Thyroid gland (tissue), 4 donors: ENCODE data around the gene EXOC3. TPM values are rescaled to one million over a fixed set of nuclear protein-coding genes. Genes with fewer than 3 reads are reported as not detected.
A peak's percentile ranks its signal among the peaks of the same experiment; 100 is the strongest.
"Not testable (repeated sequence)": the region's sequence is repeated elsewhere in the genome, so short reads cannot be mapped to it uniquely, and the experiment has no call there.

Experiments used
- DNase-seq, 2 donors: peaks; one replicate each; pipeline ENCODE4 v3.0.0-alpha.2; 2019
- H3K27ac ChIP-seq, 3 donors: fragments of 200-600 bp; sonication (generic); 1 replicate in 2 of 3; 2 replicates in 1 of 3; pipeline ENCODE4 v1.5.1; 2016 to 2019; ENCODE audit warnings: mild to moderate bottlenecking in 1 of 3, moderate library complexity in 1 of 3
- H3K27me3 ChIP-seq: fragments of 200-600 bp; sonication (generic); one replicate; pipeline ENCODE4 v1.5.1; 2019
- H3K36me3 ChIP-seq, 2 donors: fragments of 200-600 bp; sonication (generic); one replicate each; pipeline ENCODE4 v1.5.1; 2016 to 2019
- H3K4me1 ChIP-seq, 2 donors: fragments of 200-600 bp; sonication (generic); one replicate each; pipeline ENCODE4 v1.5.1; 2017 to 2019
- H3K4me3 ChIP-seq, 3 donors: fragments of 200-600 bp; sonication (generic); replicated peaks in 1 of 3; 1 replicate in 2 of 3; 2 replicates in 1 of 3; pipeline ENCODE4 v1.5.1; 2016; ENCODE audit warnings: mild to moderate bottlenecking in 1 of 3
- H3K9me3 ChIP-seq: fragments of 200-600 bp; sonication (generic); one replicate; pipeline ENCODE4 v1.5.1; 2017
- POLR2A ChIP-seq, 2 donors: fragments of 450-650 bp; IDR thresholded peaks; one replicate each; pipeline ENCODE4 v1.6.1; 2017; ENCODE audit warnings: antibody characterized with exemption in 2 of 2, mild to moderate bottlenecking in 2 of 2, moderate library complexity in 1 of 2
- WGBS, 2 donors: methylation state at CpG; one replicate each; pipeline ENCODE4 v1.1.5; 2017; 5-methylcytosine and 5-hydroxymethylcytosine counted together
- intact Hi-C: fragments of 100-400 bp; cut with DNase I; formaldehyde crosslinking; loops from one replicate; pipeline ENCODE4 v1.15.1; 2023
- total RNA-seq, 4 donors: library from RNA; depleted of rRNA; stranded (reverse); fragments of >200 nt; gene quantifications; one replicate each; pipeline ENCODE4 v1.2.3, GENCODE V29; 2016
- TF ChIP-seq, protein P1 (sequence below), 6 experiments: fragments of 200-600 bp in 3 of 6; fragments of 450-650 bp in 3 of 6; sonication (generic) in 3 of 6; IDR thresholded peaks; one replicate each; pipeline ENCODE4 v1.5.1; 2016 to 2019; ENCODE audit warnings: antibody characterized with exemption in 6 of 6, mild to moderate bottlenecking in 2 of 6, inconsistent platforms in 1 of 6, moderate library complexity in 1 of 6

EXOC3 gene
- total RNA-seq, 4 donors from 2014 or later, result 39.7 to 49.6 (median 45.0) TPM

DNA sequence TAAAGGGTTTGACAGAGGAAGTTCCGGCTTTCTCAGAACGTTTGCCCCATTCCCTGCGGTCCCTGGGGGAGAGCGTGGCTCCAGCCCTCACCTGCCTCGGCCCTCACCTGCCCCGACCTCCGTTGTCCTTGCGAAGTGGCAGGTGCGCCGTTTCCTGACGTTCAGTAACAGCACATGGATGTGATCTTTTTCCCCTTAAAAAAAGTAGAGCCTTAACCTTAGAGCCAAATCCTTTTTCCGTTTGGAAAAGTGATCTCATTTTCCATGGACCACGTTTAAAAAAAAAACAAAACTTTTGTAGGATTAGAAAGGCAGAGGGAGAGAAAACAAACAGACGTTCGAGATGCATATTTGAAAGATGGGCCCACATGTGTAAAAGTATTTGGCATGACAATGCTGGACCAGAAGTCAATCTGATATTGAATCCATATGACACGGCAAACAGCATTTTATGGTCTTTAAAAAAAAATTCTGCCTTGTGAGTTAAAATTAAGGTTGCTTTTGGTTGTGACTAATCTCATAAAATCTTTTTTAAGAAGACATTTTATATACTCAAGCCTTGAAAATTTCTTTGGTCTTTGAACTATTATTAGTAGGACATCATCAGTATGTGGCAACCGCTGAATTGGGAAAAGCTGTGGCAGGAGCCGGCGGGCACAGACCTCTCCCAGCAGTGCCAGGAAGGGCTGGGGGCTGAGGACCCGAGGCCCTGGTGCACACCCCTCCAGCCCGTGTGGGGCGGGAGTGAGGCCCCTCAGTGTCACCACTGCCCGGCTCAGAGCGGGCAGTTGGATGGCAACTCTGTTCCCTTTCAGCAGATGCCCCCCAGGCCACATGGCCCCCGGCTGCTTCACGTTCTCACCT, 42.5 kb upstream of the EXOC3 start:
- no peaks in the 10 kb centered on the region for H3K36me3 ChIP-seq
- no peak for DNase-seq
- TF ChIP-seq POLR2A (IDR thresholded peaks at IDR 0.05), result no peak
- TF ChIP-seq, protein P1, sequence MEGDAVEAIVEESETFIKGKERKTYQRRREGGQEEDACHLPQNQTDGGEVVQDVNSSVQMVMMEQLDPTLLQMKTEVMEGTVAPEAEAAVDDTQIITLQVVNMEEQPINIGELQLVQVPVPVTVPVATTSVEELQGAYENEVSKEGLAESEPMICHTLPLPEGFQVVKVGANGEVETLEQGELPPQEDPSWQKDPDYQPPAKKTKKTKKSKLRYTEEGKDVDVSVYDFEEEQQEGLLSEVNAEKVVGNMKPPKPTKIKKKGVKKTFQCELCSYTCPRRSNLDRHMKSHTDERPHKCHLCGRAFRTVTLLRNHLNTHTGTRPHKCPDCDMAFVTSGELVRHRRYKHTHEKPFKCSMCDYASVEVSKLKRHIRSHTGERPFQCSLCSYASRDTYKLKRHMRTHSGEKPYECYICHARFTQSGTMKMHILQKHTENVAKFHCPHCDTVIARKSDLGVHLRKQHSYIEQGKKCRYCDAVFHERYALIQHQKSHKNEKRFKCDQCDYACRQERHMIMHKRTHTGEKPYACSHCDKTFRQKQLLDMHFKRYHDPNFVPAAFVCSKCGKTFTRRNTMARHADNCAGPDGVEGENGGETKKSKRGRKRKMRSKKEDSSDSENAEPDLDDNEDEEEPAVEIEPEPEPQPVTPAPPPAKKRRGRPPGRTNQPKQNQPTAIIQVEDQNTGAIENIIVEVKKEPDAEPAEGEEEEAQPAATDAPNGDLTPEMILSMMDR (IDR thresholded peaks at IDR 0.05), result no peak

DNA sequence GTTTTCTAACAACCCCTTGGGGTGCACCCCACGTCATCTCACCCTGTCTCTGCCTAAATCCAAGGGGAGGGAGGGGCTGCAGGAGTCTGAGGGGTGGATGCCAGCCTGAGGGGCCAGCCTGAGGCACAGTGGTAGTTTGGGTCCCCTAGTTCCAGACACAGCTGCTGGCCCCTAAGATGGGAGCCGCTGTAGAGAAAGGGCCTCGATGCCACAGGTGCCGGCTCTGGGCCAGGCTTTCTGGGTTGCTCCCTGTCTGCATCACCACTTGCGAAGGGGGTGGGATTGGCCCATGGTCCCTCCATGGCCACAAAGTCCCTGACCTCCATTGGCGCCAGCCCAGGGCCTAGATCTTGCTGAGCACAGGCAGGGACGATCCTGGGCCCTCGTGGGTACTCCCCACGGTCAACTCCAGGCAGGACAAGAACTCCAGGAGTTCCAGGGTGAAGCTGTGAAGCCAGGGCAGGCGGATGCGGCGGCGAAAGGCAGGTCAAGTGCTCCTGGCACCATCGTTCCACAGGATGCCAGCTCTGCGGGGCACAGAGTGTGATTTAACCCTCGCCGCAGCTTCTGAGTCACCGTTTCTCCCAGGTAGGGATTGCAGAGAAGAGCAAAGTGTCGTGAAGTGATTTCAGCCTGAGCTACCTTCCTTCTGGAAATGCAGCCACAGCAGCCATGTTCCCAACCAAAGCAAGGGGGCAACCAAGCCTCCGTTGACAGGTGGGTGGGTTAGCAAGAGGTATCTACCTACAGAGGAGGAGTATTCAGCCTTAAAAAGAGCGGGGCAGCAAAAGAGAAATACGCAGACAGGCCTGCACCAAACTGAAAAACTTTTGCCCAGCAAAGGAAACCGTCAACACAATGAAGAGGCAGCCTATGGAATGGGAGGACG, 41.6 kb upstream of the EXOC3 start:
- H3K36me3 ChIP-seq, result no peaks in the 10 kb centered on the region
- H3K4me1 ChIP-seq, result peaks cover 8 to 12% of the 10 kb centered on the region in 2 donors
- H3K27me3 ChIP-seq, result no peaks in the 10 kb centered on the region
- no peaks in the 10 kb centered on the region for H3K9me3 ChIP-seq
- H3K27ac ChIP-seq, result no peak overlapping the region
- no peak overlapping the region for H3K4me3 ChIP-seq
- WGBS, 2 donors, result 91% methylated on average over 20 to 24 of the region's 24 CpGs
- intact Hi-C loops, result no loop called here
- DNase-seq, result no peak
- TF ChIP-seq, protein P1 (IDR thresholded peaks at IDR 0.05), result no peak
- TF ChIP-seq POLR2A (IDR thresholded peaks at IDR 0.05), result no peak

More for the DNA sequence above, 42.5 kb upstream of the EXOC3 start:
- H3K4me1 ChIP-seq, result peaks cover 8 to 12% of the 10 kb centered on the region in 2 donors
- intact Hi-C loops, result no loop called here
- no peaks in the 10 kb centered on the region for H3K9me3 ChIP-seq
- no peaks in the 10 kb centered on the region for H3K27me3 ChIP-seq
- peak overlapping the region in 1 of 3 donors; percentile 44 for H3K27ac ChIP-seq
- 49 to 57% methylated on average over 23 to 26 of the region's 26 CpGs for WGBS, 2 donors
- no peak overlapping the region for H3K4me3 ChIP-seq

DNA sequence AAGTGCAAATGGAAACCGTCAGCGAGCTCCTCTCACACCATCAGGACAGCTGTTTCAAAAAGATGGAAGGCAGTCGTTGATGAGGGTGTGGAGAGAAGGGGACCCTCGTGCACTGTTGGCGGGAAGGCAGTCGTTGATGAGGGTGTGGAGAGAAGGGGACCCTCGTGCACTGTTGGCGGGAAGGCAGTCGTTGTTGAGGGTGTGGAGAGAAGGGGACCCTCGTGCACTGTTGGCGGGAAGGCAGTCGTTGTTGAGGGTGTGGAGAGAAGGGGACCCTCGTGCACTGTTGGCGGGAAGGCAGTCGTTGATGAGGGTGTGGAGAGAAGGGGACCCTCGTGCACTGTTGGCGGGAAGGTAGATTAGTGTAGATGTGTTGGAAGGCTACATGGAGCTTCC, 40.8 kb upstream of the EXOC3 start:
- WGBS, 2 donors, result 87 to 88% methylated on average over 17 of the region's 17 CpGs
- H3K27ac ChIP-seq, intact Hi-C loops, H3K4me3 ChIP-seq, H3K27me3 ChIP-seq, H3K36me3 ChIP-seq, DNase-seq, H3K9me3 ChIP-seq: not testable (repeated sequence)
- H3K4me1 ChIP-seq, result peaks cover 8 to 12% of the 10 kb centered on the region in 2 donors

DNA sequence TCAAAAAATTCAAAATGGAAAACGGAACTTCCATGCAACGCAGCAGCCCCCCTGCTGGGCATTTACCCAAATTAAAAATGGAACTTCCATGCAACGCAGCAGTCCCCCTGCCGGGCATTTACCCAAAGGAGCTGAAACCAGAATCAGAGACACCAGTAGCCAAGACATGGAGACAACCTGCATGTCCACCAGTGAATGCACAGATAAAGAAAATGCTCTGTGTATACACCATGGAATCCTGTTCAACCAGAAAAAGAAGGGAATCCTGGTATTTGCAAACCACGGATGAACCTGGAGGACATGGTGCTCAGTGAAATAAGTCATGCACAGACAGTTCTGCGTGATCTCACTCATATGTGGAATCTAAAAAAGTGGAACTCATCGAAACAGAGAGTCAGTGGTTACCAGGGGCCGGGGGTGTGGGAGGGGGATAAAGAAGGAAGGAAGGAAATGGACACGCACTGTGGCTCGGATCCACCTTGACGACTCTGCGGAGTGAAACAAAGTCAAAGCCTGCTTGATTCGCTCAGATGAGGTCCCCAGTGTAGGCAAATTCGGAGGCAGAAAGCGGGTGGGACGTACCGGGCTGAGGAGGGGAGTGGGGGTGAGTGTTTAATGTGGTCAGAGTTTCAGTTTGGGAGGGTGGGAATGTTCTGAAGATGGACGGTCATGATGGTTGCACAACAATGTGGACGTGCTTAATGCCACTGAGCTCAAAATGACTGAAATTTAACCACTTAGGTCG, 40.2 kb upstream of the EXOC3 start:
- DNase-seq, result no peak
- WGBS, 2 donors, result 83 to 87% methylated on average over 20 of the region's 20 CpGs
- Histone ChIP-seq H3K27ac (no peak overlapping the region), H3K36me3 (no peaks in the 10 kb centered on the region), H3K9me3 (no peaks in the 10 kb centered on the region), H3K4me3 (no peak overlapping the region), H3K27me3 (no peaks in the 10 kb centered on the region), H3K4me1 (peaks cover 8 to 12% of the 10 kb centered on the region in 2 donors)
- intact Hi-C loops, result no loop called here
- TF ChIP-seq, protein P1 (IDR thresholded peaks at IDR 0.05), result no peak
- TF ChIP-seq POLR2A (IDR thresholded peaks at IDR 0.05), result no peak

DNA sequence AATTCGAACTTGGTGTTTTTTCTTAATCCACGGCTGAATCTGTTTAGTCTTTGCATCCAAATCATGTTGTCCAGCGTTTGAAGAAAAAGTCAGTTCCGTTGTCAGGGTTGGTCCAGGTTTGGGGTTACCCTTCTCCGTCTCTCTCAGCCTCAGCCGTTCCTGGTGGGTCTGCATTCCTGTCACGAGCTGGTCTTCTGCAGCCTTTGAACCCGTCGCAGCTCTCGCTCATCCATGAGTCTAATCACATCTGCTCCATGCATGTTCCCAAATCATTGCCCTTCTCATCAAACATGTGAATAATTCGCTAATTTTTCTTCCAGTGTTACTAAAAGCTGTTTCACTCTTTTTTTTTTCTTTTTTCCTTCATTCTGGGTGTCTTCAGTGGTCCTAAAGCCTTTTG, 39.0 kb upstream of the EXOC3 start:
- no peak overlapping the region for H3K27ac ChIP-seq
- H3K4me3 ChIP-seq, result no peak overlapping the region
- no peaks in the 10 kb centered on the region for H3K36me3 ChIP-seq
- H3K27me3 ChIP-seq, result no peaks in the 10 kb centered on the region
- H3K4me1 ChIP-seq, result peaks cover 8 to 12% of the 10 kb centered on the region in 2 donors
- 93 to 94% methylated on average over 11 of the region's 11 CpGs for WGBS, 2 donors
- H3K9me3 ChIP-seq, result no peaks in the 10 kb centered on the region
- no peak for DNase-seq
- no peak for TF ChIP-seq POLR2A (IDR thresholded peaks at IDR 0.05)
- TF ChIP-seq, protein P1 (IDR thresholded peaks at IDR 0.05), result no peak
- intact Hi-C loops, result no loop called here
